NCI-H82 treated with DMSO at 0.1 percent for 48 hours (cell line): ENCODE results near the gene TP53BP2.
"Not testable (repeated sequence)": the region's sequence is repeated elsewhere in the genome, so short reads cannot be mapped to it uniquely, and the experiment has no call there.

Experiments used
- DNase-seq: peaks from one replicate; lab custom pipeline; 2025; ENCODE audit not compliant: unreplicated experiment; lab: John Stamatoyannopoulos, UW

TP53BP2 gene

DNA sequence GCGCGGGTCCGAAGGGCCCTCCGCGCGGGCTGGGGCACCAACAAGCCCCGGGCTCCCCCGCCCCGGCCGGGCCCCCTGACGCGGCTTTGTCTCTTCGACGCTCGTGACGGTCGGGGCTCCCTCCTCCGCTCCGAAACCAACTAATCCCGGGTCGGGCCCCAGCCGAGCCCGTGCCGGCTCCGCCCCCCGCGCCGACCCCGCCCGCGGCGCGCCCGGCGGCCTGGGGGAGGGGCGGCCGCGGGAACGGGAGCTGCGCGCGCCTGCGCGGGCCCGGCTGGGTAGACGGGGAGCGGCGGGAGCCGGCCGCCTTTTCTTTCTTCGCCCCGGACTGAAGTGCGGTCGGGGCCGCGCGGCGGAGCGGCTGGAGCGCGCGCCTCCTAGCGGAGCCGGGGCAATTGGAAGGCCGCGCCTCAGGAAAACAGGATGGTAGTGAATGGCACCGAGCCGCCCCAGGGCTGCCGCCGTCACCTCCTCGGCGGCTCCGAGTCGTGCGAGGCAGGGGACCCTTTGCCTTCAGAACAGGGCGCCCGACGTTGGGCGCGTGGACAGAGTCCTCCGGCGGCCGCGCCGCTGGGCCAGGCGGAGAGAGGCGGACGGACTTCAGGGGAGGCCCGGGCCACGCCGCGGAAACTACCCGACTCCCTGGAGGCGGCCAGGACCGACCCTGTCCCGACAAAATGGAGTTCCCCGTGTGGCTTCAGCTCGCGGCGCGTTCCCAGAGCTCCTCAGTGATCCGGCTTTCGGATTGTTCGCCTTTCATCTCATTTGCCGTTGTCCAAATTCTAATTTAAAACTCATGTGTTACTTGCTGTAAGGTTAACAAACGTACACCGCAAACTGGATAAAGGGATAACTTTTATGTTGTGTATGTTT is at the start of gene TP53BP2:
TSS of gene TP53BP2 (minus strand) at position 138 of the 873 bp plus-strand sequence. CDS start 267 bp downstream, outside the sequence.
- peak; percentile 72 for DNase-seq

DNA sequence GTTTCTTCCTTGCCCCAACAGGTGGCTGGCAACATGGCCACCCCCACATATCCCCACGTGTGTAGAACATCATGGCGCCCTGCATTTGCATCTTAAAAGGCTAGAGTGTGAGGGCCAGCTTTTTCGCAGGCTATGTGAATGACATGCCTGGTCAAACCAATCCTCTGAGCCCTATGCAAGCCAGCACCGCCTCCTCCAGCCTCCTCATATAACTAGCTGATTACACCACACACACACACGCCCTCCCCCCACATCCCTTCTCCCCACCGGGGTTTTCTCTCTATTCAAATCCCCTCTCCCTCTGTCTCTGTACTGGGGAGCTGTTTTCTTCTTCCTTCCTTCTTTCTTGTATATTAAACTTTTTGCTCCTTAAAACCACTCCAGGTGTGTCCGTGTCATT is 44.7 kb upstream of the TP53BP2 start:
- DNase-seq: not testable (repeated sequence)

- not testable (repeated sequence) for DNase-seq
Measured at GRCh38 chr1:223889319-223889718, 43.6 kb upstream of the TP53BP2 start.

DNA sequence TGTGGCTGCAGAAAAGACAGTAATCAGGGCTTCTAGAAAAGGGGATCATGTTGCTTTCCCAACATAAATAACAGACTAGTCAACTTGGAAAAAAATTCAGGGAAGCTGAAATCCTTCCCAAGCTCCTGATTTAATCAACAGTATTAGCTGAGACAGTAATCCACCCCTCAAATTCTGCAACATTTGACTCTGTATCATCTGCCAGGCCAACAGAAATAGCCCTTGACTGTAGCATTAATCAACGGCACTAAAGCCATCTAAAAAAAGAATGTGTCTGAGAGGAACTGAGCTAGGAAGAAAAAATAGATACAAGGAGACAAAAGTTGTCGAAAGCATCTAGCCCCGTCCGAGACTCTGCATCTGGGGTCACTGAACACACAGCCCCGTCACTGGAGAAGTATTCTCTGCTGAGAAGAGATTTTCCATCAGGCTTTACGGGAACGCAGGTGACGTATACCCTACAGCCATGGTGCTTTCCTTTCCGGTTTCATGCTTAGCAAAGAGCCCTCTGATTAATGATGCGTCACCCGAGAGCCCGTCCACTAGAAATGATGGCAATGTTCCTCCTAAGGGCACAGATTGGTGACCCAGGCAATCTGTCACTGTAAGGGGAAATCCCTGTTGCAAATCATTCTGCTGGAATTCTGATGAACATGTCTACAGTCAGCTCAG is 42.1 kb upstream of the TP53BP2 start:
- peak; percentile 87 for DNase-seq

- no peak for DNase-seq
Measured at GRCh38 chr1:223886516-223886921, 40.8 kb upstream of the TP53BP2 start.

GRCh38 chr1:223885614-223886013 is 39.9 kb upstream of the TP53BP2 start:
- DNase-seq: no peak

DNA sequence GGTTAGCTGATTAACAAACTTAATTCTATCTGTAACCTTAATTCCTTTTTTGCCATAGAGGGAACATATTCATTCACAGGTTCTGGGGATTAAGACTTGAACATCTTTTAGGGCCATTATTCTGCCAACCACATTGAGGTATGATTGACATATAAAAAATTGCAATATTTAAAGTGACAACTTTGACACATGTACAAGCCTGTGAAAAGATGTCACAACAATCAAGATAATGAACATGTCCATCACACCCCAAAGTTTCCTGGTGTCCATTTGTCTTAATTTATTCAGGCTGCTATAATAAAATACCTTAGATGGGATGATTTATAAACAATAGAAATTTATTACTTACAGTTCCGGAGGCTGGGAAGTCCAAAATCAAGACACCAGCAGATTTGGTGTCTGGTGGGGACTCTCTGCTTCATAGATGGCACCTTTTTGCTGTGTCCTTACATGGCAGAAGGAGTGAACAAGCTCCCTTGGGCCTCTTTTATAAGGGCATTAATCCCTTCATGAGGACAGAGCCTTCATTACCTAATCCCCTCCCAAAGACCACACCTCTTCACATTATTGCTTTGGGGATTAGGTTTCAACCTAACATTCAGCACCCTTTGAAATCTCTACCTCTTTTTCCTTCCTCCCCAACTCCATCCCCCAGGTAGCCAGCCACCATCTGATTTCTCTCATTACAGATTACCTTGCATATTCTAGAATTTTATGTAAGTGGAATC is 33.0 kb upstream of the TP53BP2 start:
- peak; percentile 97 for DNase-seq

DNA sequence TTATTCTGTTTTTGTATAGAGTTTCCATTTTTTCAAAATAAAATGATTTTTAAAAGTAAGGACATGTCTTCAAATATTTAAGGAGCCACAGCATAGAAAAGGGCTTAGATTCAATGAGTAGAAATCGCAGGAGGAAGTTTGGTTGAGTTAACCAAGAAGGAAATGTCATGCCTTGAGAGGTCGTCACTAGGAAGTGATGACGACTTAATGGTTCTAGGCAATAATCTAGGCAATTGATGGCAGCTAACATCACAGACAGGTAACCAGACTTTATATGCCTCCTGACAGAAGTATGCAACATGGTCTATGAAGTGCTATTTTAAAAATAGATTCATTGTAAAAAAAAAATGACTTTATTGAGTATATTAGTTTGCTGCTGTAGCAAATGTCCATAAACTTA is 32.1 kb upstream of the TP53BP2 start:
- no peak for DNase-seq

GRCh38 chr1:223876590-223876989 is 30.8 kb upstream of the TP53BP2 start:
- no peak for DNase-seq

- DNase-seq: no peak
Measured at GRCh38 chr1:223873044-223873443, 27.3 kb upstream of the TP53BP2 start.

DNA sequence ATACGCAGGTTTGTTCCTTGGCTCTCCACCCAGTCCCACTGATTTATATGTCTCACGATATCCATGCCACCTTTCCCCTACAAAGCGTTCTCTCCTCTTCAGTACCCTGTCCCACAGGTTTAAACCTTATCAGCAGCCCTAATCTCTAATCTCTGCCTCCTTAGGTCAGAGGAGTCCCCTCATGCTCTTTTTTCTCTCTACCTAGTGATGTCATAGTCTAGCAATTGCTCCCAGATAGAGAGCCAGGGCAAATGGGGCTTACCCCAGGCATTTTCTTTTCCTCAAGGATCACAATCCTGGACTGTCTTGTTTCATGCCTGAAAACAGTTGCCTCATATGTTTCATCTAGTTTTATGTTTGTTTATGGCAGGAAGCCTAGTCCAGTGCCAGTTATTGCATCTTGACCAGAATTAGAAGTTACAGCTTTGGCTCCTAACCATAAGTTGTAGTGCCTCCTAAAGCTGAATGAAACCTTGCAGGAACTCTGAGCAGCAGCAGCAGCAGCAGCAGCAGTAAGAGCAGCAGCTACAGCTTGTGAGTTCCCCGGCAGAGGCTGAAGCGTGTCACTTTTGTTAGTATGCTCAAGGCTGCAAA is 26.7 kb upstream of the TP53BP2 start:
- no peak for DNase-seq

GRCh38 chr1:223870617-223871574 is 25.1 kb upstream of the TP53BP2 start:
- DNase-seq: peak; percentile 78

DNA sequence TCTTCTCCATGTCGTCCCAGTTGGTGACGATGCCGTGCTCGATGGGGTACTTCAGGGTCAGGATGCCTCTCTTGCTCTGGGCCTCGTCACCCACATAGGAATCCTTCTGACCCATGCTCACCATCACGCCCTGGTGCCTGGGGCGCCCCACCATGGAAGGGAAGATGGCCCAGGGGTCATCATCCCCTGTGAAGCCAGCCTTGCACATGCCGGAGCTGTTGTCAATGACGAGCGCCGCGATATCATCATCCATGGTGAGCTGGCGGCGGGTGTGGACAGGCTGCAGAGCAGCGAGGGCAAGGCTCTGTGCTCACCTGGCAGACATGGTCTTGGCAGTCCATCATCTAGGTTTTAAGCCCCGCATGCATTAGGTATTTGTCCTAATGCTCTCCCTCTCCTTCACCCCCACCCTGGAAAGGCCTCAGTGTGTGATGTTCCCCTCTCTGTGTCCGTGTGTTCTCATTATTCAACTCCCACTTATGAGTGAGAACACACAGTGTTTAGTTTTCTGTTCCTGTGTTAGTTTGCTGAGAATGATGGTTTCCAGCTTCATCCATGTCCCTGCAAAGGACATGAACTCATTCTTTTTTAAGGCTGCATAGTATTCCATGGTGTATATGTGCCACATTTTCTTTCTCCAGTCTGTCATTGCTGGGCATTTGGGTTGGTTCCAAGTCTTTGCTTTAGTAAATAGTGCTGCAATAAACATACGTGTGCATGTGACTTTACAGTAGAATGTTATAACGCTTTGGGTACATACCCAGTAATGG is 19.0 kb upstream of the TP53BP2 start:
- DNase-seq: not testable (repeated sequence)

GRCh38 chr1:223864084-223864483 is 18.3 kb upstream of the TP53BP2 start:
- no peak for DNase-seq

DNA sequence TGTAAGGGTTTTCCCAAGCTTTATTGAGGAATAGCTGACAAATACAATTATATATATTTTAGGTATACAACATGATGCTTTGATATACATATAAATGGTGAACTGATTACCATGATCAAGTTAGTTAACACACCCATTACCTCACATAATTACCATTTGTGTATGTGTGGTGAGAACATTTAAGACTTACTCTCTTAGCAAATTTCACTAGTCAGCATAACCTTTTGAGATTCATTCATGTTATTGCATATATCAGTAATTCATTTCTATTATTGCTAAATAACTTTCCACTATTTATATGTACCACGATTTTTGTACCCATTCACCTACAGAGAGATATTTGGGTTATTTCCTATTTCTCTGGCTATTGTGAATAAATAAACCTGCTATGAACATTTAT is 16.2 kb upstream of the TP53BP2 start:
- DNase-seq: no peak

GRCh38 chr1:223860051-223860622 is 14.4 kb upstream of the TP53BP2 start:
- DNase-seq: no peak

DNA sequence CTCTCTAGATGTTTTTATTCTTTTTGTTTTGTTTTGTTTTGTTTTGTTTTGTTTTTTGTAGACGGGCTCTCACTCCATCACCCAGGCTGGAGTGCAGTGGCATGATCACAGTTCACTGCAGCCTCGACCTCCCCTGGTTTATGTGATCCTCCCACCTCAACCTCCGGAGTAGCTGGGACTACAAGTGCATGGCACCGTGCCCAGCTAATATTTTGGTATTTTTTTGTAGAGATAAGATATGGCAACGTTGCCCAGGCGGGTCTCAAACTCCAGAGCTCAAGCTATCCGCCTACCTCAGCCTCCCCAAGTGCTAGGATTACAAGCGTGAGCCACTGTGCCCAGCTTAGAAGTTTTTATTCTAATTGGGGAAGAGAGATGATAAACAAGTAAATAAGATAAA is 13.3 kb upstream of the TP53BP2 start:
- DNase-seq: no peak

DNA sequence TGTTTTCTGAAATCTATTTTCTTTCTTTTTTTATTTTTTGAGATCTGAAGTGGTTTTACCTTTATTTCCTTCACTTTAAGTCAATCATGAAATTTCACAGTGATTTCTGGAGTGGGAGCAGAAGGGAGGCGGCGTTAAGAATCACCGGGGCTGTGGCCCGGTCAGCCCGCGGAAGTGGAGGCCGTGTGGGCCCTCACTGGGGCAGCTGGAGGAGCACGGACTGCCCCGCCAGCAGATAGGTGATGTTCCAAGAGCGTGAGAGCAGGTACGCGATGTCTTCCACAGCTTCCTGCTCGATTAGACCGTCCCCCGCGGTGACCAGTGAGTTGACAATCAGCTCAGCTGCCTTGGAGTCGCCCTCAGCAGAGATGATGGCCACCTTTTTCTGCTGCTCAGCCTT is 10.6 kb upstream of the TP53BP2 start:
- no peak for DNase-seq

DNA sequence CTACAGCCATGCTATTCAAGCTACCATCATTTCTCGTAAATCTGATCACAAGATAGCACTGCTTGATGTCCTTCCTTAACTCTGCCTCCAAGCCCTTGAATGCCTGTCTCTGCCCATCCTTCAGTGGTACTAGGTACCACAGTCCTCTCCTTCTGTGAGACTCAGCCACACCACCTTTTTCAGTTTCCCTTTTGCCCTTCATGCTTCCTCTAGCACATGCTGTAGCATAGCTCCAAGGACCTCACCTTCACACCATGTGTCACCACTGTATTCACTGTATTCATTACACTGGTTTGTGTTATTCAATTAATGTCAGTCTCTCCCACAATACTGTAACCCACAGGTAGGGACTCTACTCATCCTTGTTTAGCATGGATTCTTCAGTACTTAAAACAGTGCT is 8.0 kb upstream of the TP53BP2 start:
- DNase-seq: no peak
